Esophagus muscularis mucosa (tissue), 4 donors: ENCODE results near the gene OPA3.

Source experiments
- EP300 ChIP-seq: sonication (generic); formaldehyde crosslinking; IDR thresholded peaks from one replicate; pipeline ENCODE4 v1.6.1; 2017; ENCODE audit warnings: antibody characterized with exemption
- POLR2AphosphoS5 ChIP-seq, 2 donors: sonication (generic); formaldehyde crosslinking; IDR thresholded peaks; one replicate each; pipeline ENCODE4 v1.6.1; 2017; ENCODE audit warnings: antibody characterized with exemption in 2 of 2
- TF ChIP-seq, protein P1 (sequence below), 3 experiments: fragments of 200-600 bp in 2 of 3; fragments of 450-650 bp in 1 of 3; sonication (generic) in 2 of 3; IDR thresholded peaks; one replicate each; pipeline ENCODE4 v1.5.1; 2017 to 2019; ENCODE audit warnings: antibody characterized with exemption in 3 of 3, mild to moderate bottlenecking in 2 of 3, moderate library complexity in 1 of 3

GRCh38 chr19:45492137-45492626 lies 92.4 kb downstream of the OPA3 start:
- TF ChIP-seq, protein P1, sequence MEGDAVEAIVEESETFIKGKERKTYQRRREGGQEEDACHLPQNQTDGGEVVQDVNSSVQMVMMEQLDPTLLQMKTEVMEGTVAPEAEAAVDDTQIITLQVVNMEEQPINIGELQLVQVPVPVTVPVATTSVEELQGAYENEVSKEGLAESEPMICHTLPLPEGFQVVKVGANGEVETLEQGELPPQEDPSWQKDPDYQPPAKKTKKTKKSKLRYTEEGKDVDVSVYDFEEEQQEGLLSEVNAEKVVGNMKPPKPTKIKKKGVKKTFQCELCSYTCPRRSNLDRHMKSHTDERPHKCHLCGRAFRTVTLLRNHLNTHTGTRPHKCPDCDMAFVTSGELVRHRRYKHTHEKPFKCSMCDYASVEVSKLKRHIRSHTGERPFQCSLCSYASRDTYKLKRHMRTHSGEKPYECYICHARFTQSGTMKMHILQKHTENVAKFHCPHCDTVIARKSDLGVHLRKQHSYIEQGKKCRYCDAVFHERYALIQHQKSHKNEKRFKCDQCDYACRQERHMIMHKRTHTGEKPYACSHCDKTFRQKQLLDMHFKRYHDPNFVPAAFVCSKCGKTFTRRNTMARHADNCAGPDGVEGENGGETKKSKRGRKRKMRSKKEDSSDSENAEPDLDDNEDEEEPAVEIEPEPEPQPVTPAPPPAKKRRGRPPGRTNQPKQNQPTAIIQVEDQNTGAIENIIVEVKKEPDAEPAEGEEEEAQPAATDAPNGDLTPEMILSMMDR (IDR thresholded peaks at IDR 0.05), result no peak
- TF ChIP-seq POLR2AphosphoS5 (IDR thresholded peaks at IDR 0.05) (no peak), EP300 (no peak)
